Effector CD4-positive, alpha-beta T cell (primary cell): ENCODE data around the gene BLOC1S6.
"Not testable (repeated sequence)": the region's sequence is repeated elsewhere in the genome, so short reads cannot be mapped to it uniquely, and the experiment has no call there.

Experiments used
- DNase-seq: peaks from one replicate; pipeline ENCODE4 v3.0.0-alpha.2; 2020

Gene BLOC1S6

GRCh38 chr15:45641999-45642932, 55.1 kb downstream of the BLOC1S6 start:
- no peak for DNase-seq

- no peak for DNase-seq
These were observed 57.3 kb downstream of the BLOC1S6 start for GRCh38 chr15:45644437-45644836.

- DNase-seq: no peak
These were observed 58.1 kb downstream of the BLOC1S6 start for GRCh38 chr15:45645026-45645980.

GRCh38 chr15:45646220-45646619, 59.0 kb downstream of the BLOC1S6 start:
- DNase-seq: no peak

GRCh38 chr15:45647828-45648227, 60.6 kb downstream of the BLOC1S6 start:
- DNase-seq: no peak

- no peak for DNase-seq
These were observed 61.5 kb downstream of the BLOC1S6 start for GRCh38 chr15:45648521-45649200.

- DNase-seq: not testable (repeated sequence)
These were observed 62.8 kb downstream of the BLOC1S6 start for GRCh38 chr15:45650007-45650406.

GRCh38 chr15:45650889-45651525, 63.8 kb downstream of the BLOC1S6 start:
- DNase-seq: no peak

- no peak for DNase-seq
These were observed 66.7 kb downstream of the BLOC1S6 start for GRCh38 chr15:45653702-45654424.

- DNase-seq: no peak
These were observed 67.6 kb downstream of the BLOC1S6 start for GRCh38 chr15:45654749-45655148.

- no peak for DNase-seq
These were observed 70.1 kb downstream of the BLOC1S6 start for GRCh38 chr15:45657254-45657653.

- no peak for DNase-seq
These were observed 70.8 kb downstream of the BLOC1S6 start for GRCh38 chr15:45657764-45658545.
